C1 segment of cervical spinal cord (tissue), 14 donors: ENCODE data around the gene FBXL4.
A peak's percentile ranks its signal among the peaks of the same experiment; 100 is the strongest.

ENCODE experiments used
- DNase-seq, 14 donors: peaks; one replicate each; lab custom pipeline; 2025; lab: John Stamatoyannopoulos, UW

Gene FBXL4

GRCh38 chr6:98827295-98828159, 120.2 kb downstream of the FBXL4 start:
- DNase-seq, result peak in 11 of 14 donors; percentile 36 to 86 (median 78)

- no peak for DNase-seq
Measured at GRCh38 chr6:98825600-98826230, 122.0 kb downstream of the FBXL4 start.

GRCh38 chr6:98824902-98825599, 122.7 kb downstream of the FBXL4 start:
- peak in 2 of 14 donors; percentile 8 to 42 for DNase-seq

GRCh38 chr6:98824162-98824901, 123.4 kb downstream of the FBXL4 start:
- DNase-seq, result peak in 3 of 14 donors; percentile 65 to 77 (median 68)

GRCh38 chr6:98823428-98824161, 124.2 kb downstream of the FBXL4 start:
- peak in 1 of 14 donors; percentile 14 for DNase-seq

GRCh38 chr6:98821756-98822405, 125.9 kb downstream of the FBXL4 start:
- DNase-seq, result no peak
